ENCODE measurements around the gene ZNF772.

GRCh38 chr19:57437931-57438330, 39.4 kb downstream of the ZNF772 start:
- TF ChIP-seq CTCF (IDR thresholded peaks at IDR 0.05) (no peak), POLR2AphosphoS5 (IDR thresholded peaks at IDR 0.05) (no peak)

All from transverse colon (tissue), 4 donors.